ENCODE measurements around the gene BICDL2. TPM values are rescaled to one million over a fixed set of nuclear protein-coding genes. Genes with fewer than 3 reads are reported as not detected.

The BICDL2 gene
- total and polyA plus RNA-seq, 9 of the 15 experiments (the other 6 are each of a cell fraction or from before 2014, with no cell fraction given), result 0.09 to 0.28 (median 0.09) TPM; not detected in 6

DNA sequence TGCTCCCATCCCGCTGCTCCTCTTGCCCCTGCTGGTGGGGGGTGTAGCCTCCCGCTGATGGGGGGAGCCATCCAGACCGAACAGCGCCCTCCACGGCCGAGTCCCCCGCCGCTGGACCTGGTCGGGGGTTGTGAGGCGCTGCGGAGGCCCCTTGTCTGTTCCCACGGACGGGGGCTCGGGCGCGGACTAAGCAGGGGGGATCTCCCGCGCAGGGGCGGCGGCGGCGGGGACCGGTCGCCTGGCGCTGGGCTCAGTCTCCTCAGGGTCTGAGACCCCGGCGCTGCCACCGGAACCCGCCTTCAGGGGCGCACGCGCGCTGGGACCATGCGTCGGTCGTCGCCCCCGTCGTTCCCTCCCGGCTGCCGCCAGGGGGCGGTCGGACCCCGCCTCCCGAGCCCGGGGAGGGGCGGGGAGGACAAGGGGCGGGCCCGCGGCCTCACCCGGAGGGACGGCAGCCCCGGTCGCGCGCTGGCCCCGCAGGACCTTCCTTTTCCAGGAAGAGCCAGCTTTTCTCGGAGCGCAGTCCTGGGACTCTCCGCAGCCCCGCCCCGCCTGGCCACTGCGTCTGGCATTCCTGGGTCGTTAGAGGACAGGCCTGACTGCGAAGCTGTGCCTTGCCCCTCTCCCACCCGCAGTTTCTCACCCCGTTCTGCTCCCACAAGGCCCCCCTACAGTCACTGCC, 22.4 kb upstream of the BICDL2 start (continued):
- TF ChIP-seq KHSRP (IDR thresholded peaks at IDR 0.05) (no peak), ETV1 (tag; conservative IDR thresholded peaks at IDR 0.05; ENCODE audit: low read depth) (no peak), ZNF175 (CRISPR knock-in tag; IDR thresholded peaks at IDR 0.05; ENCODE audit: low read depth) (0 out of 2 replicates have a peak, but pooled peaks have one; percentile 74), ETS1 (conservative IDR thresholded peaks at IDR 0.05; ENCODE audit: control insufficient read depth, low read depth, low read length) (no peak; the same call in 1 of the 2 replicates), ARID1B (IDR thresholded peaks at IDR 0.05) (peak; percentile 43; the same call in 1 of the 2 replicates), CEBPG (CRISPR knock-in tag; IDR thresholded peaks at IDR 0.05) (no peak), CEBPG (tag; conservative IDR thresholded peaks at IDR 0.05 in 1 of 2, IDR thresholded peaks at IDR 0.05 in 1 of 2) (no peak), HOMEZ (CRISPR knock-in tag; IDR thresholded peaks at IDR 0.05) (no peak), VEZF1 (CRISPR knock-in tag; IDR thresholded peaks at IDR 0.05) (peak; percentile 90), ZNF253 (CRISPR knock-in tag; conservative IDR thresholded peaks at IDR 0.05) (no peak), SRF (CRISPR knock-in tag; IDR thresholded peaks at IDR 0.05) (0 out of 4 replicates have a peak, but pooled peaks of 1 of the 2 experiments have one; percentile 20), HNRNPH1 (optimal IDR thresholded peaks at IDR 0.05; ENCODE audit: low read depth, low read length) (no peak), DEAF1 (CRISPR knock-in tag; IDR thresholded peaks at IDR 0.05) (peak; percentile 96), EGR1 (conservative IDR thresholded peaks at IDR 0.05) (no peak), HEY1 (CRISPR knock-in tag; IDR thresholded peaks at IDR 0.05; ENCODE audit: borderline replicate concordance) (no peak), MAFG (tag; conservative IDR thresholded peaks at IDR 0.05) (no peak), PTTG1 (tag; IDR thresholded peaks at IDR 0.05; ENCODE audit: low read depth) (no peak), COPS2 (conservative IDR thresholded peaks at IDR 0.05) (no peak), XRCC5 (IDR thresholded peaks at IDR 0.05; ENCODE audit: low read depth, low read length) (peak; percentile 54; the same call in 1 of the 2 replicates), E2F3 (CRISPR knock-in tag; IDR thresholded peaks at IDR 0.05) (0 out of 2 replicates have a peak, but pooled peaks have one; percentile 29), ZNF717 (CRISPR knock-in tag; IDR thresholded peaks at IDR 0.05) (no peak), ELF2 (CRISPR knock-in tag; IDR thresholded peaks at IDR 0.05) (no peak)

All from K562 (cell line).